ENCODE measurements around the gene TM9SF3.

- TF ChIP-seq CTCF (IDR thresholded peaks at IDR 0.05) (no peak), POLR2AphosphoS5 (IDR thresholded peaks at IDR 0.05) (no peak)
Measured at GRCh38 chr10:96587264-96588059, 650 bp upstream of the TM9SF3 start.
